ENCODE results near the gene FLCN.

FLCN gene

DNA sequence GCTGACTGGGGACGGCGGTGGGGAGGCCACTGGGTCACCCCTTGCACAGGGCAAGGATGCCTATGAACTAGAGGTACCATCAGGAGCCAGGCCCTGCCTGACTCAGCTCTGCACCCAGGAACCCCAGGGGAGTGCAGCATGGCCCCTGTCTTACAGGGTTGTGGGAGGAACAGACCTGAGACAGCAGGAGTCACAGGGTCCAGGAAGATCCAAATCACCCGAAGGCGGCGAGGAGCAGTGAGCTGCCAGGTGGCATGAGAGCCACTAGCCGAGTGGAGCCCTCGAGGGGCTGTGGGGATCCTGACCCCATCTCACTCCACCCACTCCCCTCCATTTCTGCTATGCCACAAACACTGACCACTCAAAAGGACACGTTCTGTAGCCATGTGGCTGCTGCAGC is 61.6 kb downstream of the FLCN start:
- no peak for DNase-seq (ENCODE audit: low read depth in 2 of 2)

GRCh38 chr17:17173921-17174320 is 63.0 kb downstream of the FLCN start:
- TF ChIP-seq, protein P1, sequence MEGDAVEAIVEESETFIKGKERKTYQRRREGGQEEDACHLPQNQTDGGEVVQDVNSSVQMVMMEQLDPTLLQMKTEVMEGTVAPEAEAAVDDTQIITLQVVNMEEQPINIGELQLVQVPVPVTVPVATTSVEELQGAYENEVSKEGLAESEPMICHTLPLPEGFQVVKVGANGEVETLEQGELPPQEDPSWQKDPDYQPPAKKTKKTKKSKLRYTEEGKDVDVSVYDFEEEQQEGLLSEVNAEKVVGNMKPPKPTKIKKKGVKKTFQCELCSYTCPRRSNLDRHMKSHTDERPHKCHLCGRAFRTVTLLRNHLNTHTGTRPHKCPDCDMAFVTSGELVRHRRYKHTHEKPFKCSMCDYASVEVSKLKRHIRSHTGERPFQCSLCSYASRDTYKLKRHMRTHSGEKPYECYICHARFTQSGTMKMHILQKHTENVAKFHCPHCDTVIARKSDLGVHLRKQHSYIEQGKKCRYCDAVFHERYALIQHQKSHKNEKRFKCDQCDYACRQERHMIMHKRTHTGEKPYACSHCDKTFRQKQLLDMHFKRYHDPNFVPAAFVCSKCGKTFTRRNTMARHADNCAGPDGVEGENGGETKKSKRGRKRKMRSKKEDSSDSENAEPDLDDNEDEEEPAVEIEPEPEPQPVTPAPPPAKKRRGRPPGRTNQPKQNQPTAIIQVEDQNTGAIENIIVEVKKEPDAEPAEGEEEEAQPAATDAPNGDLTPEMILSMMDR (IDR thresholded peaks at IDR 0.05; ENCODE audit: low read depth, low read length) = no peak
- H3K4me3 ChIP-seq (replicated peaks in 1 of 2; ENCODE audit: low read depth in 2 of 2, low read length in 2 of 2) = no peak overlapping the region
- DNase-seq (ENCODE audit: low read depth in 2 of 2) = no peak

More for the DNA sequence above, 61.6 kb downstream of the FLCN start:
- H3K4me3 ChIP-seq (replicated peaks in 1 of 2; ENCODE audit: low read depth in 2 of 2, low read length in 2 of 2) = no peak overlapping the region
- TF ChIP-seq, protein P1 (IDR thresholded peaks at IDR 0.05; ENCODE audit: low read depth, low read length) = no peak

GRCh38 chr17:17172990-17173389 is 64.0 kb downstream of the FLCN start:
- no peak overlapping the region for H3K4me3 ChIP-seq (replicated peaks in 1 of 2; ENCODE audit: low read depth in 2 of 2, low read length in 2 of 2)
- TF ChIP-seq, protein P1 (IDR thresholded peaks at IDR 0.05; ENCODE audit: low read depth, low read length) = no peak
- no peak for DNase-seq (ENCODE audit: low read depth in 2 of 2)

- DNase-seq (ENCODE audit: low read depth in 2 of 2) = no peak
- H3K4me3 ChIP-seq (replicated peaks in 1 of 2; ENCODE audit: low read depth in 2 of 2, low read length in 2 of 2) = no peak overlapping the region
- TF ChIP-seq, protein P1 (IDR thresholded peaks at IDR 0.05; ENCODE audit: low read depth, low read length) = no peak
These were observed 64.7 kb downstream of the FLCN start for GRCh38 chr17:17172001-17172939.

- TF ChIP-seq, protein P1 (IDR thresholded peaks at IDR 0.05; ENCODE audit: low read depth, low read length) = no peak
- no peak overlapping the region for H3K4me3 ChIP-seq (replicated peaks in 1 of 2; ENCODE audit: low read depth in 2 of 2, low read length in 2 of 2)
- no peak for DNase-seq (ENCODE audit: low read depth in 2 of 2)
These were observed 65.8 kb downstream of the FLCN start for GRCh38 chr17:17171186-17171585.

DNA sequence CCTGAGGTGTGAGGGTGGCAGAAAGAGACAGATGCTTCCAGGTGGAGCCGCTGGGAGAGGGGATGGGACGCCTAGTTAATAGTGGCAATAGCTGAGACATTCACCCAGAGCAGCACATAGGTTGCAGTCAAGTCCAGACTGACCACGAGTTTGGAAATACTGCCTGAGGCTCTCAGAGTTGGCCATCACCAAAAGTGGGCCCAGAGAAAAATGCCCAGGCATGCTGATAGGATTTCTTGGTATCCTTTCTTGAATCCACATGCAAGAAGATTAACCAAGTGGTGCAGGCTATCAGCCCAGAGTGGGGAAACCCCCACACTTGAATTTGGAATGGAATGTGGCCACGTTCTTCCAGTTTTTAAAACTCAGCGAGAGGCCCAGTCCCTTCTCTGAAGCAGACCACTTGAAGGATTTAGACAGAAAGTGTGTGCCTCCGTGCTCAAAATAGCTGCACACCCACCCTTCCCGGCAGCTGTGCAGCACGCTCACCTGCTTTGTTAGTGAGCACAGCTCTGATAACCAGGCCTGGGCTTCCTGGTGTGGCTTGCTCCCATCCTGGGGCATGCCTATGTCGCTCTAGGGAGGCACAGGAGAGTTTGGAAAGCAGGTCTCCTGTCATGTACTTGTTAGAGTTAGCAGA is 66.5 kb downstream of the FLCN start:
- no peak overlapping the region for H3K4me3 ChIP-seq (replicated peaks in 1 of 2; ENCODE audit: low read depth in 2 of 2, low read length in 2 of 2)
- DNase-seq (ENCODE audit: low read depth in 2 of 2) = no peak
- TF ChIP-seq, protein P1 (IDR thresholded peaks at IDR 0.05; ENCODE audit: low read depth, low read length) = no peak
